Activated B cell treated with CpG ODN at 0.5 μM for 24 hours (primary cell): ENCODE data around the gene AUTS2. TPM values are rescaled to one million over a fixed set of nuclear protein-coding genes. Genes with fewer than 3 reads are reported as not detected.

Source experiments
- ATAC-seq: fragments of 200-7000 bp; cut with Tn5 transposase; one replicate; pipeline ENCODE4 v1.10.0; 2021; ENCODE audit warnings: low read depth, mild to moderate bottlenecking, moderate library complexity
- CTCF ChIA-PET: fragments of 350-600 bp; sonication (Branson Sonifier 250); formaldehyde crosslinking; loops from one replicate; lab custom pipeline; 2021; ENCODE audit warnings: antibody characterized with exemption; lab: Charles Lee
- POLR2A ChIA-PET: fragments of 350-600 bp; sonication (Branson Sonifier 250); formaldehyde crosslinking; loops from one replicate; lab custom pipeline; 2021; ENCODE audit warnings: antibody characterized with exemption; lab: Charles Lee
- DNase-seq: peaks from one replicate; pipeline ENCODE4 v3.0.0; 2022
- H3K27ac Mint-ChIP-seq: one replicate; pipeline ENCODE4 v1.8.0; 2020; ENCODE audit warnings: mixed read lengths
- H3K27me3 Mint-ChIP-seq: one replicate; pipeline ENCODE4 v1.8.0; 2021; ENCODE audit warnings: mixed read lengths
- H3K36me3 Mint-ChIP-seq: one replicate; pipeline ENCODE4 v1.8.0; 2021; ENCODE audit warnings: low read depth, mixed read lengths
- H3K4me1 Mint-ChIP-seq: one replicate; pipeline ENCODE4 v1.8.0; 2021; ENCODE audit warnings: mixed read lengths
- H3K4me3 Mint-ChIP-seq: one replicate; pipeline ENCODE4 v1.8.0; 2020; ENCODE audit warnings: mild to moderate bottlenecking, mixed read lengths
- H3K9me3 Mint-ChIP-seq: one replicate; pipeline ENCODE4 v1.8.0; 2020; ENCODE audit warnings: mixed read lengths
- intact Hi-C: fragments of 100-400 bp; cut with micrococcal nuclease; formaldehyde crosslinking; loops from one replicate; pipeline ENCODE4 v1.15.1; 2024
- total RNA-seq: library from RNA; stranded (reverse); gene quantifications from 2 replicates; pipeline ENCODE4 v1.2.3, GENCODE V29; 2022
- TF ChIP-seq, protein P1 (sequence below): fragments of 200-600 bp; IDR thresholded peaks from one replicate; pipeline ENCODE4 v1.8.0; 2022; ENCODE audit warnings: antibody characterized with exemption, mild to moderate bottlenecking

AUTS2 gene
- total RNA-seq, 1 donor from 2014 or later, result 15.9 TPM

- intact Hi-C loops, result loop anchor here (10.0 kb wide), 1 partner anchor 401 kb away; no protein-coding TSS in a partner anchor
- peaks cover 20% of the 10 kb centered on the region for H3K4me1 Mint-ChIP-seq
- H3K36me3 Mint-ChIP-seq, result peaks cover 15% of the 10 kb centered on the region
- TF ChIP-seq, protein P1, sequence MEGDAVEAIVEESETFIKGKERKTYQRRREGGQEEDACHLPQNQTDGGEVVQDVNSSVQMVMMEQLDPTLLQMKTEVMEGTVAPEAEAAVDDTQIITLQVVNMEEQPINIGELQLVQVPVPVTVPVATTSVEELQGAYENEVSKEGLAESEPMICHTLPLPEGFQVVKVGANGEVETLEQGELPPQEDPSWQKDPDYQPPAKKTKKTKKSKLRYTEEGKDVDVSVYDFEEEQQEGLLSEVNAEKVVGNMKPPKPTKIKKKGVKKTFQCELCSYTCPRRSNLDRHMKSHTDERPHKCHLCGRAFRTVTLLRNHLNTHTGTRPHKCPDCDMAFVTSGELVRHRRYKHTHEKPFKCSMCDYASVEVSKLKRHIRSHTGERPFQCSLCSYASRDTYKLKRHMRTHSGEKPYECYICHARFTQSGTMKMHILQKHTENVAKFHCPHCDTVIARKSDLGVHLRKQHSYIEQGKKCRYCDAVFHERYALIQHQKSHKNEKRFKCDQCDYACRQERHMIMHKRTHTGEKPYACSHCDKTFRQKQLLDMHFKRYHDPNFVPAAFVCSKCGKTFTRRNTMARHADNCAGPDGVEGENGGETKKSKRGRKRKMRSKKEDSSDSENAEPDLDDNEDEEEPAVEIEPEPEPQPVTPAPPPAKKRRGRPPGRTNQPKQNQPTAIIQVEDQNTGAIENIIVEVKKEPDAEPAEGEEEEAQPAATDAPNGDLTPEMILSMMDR, result no peak
- no peak overlapping the region for H3K27ac Mint-ChIP-seq
- CTCF ChIA-PET, result no interaction called here
- DNase-seq (no peak), ATAC-seq (no peak)
- H3K9me3 Mint-ChIP-seq, result no peaks in the 10 kb centered on the region
- no peak overlapping the region for H3K4me3 Mint-ChIP-seq
- POLR2A ChIA-PET, result interaction anchor here (0.6 kb wide), 1 partner anchor 632 kb away, joined by 8 read pairs; no protein-coding TSS in a partner anchor
- H3K27me3 Mint-ChIP-seq, result no peaks in the 10 kb centered on the region
Observed at GRCh38 chr7:69896121-69896520, 297.8 kb downstream of the AUTS2 start.

- Mint-ChIP-seq H3K27ac (no peak overlapping the region), H3K9me3 (no peaks in the 10 kb centered on the region), H3K27me3 (no peaks in the 10 kb centered on the region), H3K36me3 (peaks cover 19% of the 10 kb centered on the region), H3K4me1 (peaks cover 12% of the 10 kb centered on the region), H3K4me3 (no peak overlapping the region)
- DNase-seq (no peak), ATAC-seq (peak; percentile 34)
- POLR2A ChIA-PET, result no interaction called here
- TF ChIP-seq, protein P1, result no peak
- intact Hi-C loops, result loop anchor here (10.0 kb wide), 1 partner anchor 403 kb away; no protein-coding TSS in a partner anchor
- CTCF ChIA-PET, result no interaction called here
Observed at GRCh38 chr7:69898189-69898588, 299.9 kb downstream of the AUTS2 start.

DNA sequence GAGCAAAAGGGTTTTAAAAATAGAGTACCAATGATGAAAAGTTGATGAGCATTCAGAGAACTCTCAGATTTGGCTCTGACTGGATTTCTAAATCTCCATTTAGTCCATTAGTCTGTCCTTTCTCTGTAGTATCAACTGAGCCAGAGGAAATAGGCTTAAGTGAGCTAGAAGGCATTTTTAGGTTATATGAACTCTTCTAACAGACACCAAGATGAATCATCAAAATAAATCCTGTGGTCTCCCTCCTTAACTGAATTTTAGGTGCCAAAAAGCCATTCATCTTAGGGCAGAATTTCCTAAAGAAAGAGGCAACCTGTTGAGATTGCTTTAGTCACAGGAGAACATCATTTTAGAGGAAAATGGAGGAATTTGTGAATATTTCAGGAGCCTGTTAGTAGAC, 305.1 kb downstream of the AUTS2 start:
- peaks cover 40% of the 10 kb centered on the region for H3K4me1 Mint-ChIP-seq
- TF ChIP-seq, protein P1, result no peak
- ATAC-seq, result no peak

DNA sequence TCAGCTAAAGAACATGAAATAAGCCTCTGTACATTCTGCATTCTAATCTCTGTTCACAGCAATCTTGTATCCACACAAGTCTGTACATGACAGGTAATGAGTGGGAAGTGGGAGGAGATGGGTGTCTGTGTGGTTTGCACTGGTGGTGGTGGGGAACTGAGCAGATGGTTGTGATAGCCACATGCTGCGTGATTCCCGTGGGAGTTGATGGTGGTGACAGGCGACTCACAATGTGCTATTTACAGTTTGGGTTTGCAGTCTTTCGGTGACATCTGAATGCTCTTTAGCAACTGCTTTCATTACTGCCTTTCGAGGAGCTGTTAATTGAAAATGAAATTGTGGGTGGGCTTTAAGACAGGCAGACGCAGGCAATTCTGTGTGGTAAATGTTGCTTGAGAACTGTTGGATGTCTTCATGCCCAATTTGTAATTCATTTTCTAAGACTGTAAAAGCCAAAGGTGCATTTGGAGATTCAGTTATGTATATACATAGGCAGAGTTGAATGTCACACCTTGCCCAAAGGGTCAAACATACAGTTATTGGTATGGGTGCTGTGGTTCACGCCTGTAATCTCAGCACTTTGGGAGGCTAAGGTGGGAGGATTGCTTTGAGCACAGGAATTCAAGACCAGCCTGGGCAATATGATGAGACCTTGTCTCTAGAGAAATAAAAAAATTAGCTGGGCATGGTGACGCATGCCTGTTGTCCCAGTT, 308.2 kb downstream of the AUTS2 start:
- intact Hi-C loops, result loop anchor here (10.0 kb wide), 1 partner anchor 788 kb away; no protein-coding TSS in a partner anchor
- Mint-ChIP-seq H3K27me3 (no peaks in the 10 kb centered on the region), H3K4me1 (peaks cover 38% of the 10 kb centered on the region), H3K4me3 (peak overlapping the region; percentile 9), H3K27ac (no peak overlapping the region), H3K9me3 (peaks cover 2% of the 10 kb centered on the region), H3K36me3 (peaks cover 9% of the 10 kb centered on the region)
- no peak for DNase-seq
- TF ChIP-seq, protein P1, result no peak
- CTCF ChIA-PET, result interaction anchor here (0.9 to 1.1 kb wide), 2 partner anchors 82 to 512 kb away, joined by 3 read pairs; no protein-coding TSS in a partner anchor
- POLR2A ChIA-PET, result interaction anchor here (1.0 kb wide), 1 partner anchor 82 kb away, joined by 3 read pairs; no protein-coding TSS in a partner anchor
- ATAC-seq, result peak; percentile 94

More for the DNA sequence above, 305.1 kb downstream of the AUTS2 start:
- POLR2A ChIA-PET, result no interaction called here
- Mint-ChIP-seq H3K27me3 (no peaks in the 10 kb centered on the region), H3K36me3 (peaks cover 19% of the 10 kb centered on the region), H3K4me3 (no peak overlapping the region), H3K9me3 (no peaks in the 10 kb centered on the region), H3K27ac (peak overlapping the region; percentile 3)
- intact Hi-C loops, result loop anchor here (10.0 kb wide), 1 partner anchor 791 kb away; no protein-coding TSS in a partner anchor
- CTCF ChIA-PET, result no interaction called here
- no peak for DNase-seq

DNA sequence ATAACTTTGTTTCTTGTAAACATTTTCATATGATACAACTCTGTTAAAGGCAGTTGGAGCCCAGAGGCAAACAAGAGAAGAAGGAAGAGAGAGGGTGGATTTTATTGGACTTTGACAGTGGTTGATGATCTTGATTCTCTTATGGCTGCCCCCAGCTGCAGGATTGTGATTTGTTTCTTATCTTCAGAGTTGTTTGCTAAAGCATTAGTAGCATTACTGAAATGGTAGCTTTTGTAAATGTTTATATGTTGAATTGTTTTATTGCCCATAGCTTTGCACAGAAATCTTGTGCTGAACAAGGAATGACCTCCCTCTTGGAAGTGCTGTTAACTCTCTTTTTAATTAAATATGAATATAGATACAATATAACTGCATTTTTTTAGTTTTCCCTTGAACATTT, 309.4 kb downstream of the AUTS2 start:
- H3K27me3 Mint-ChIP-seq, result no peaks in the 10 kb centered on the region
- peaks cover 4% of the 10 kb centered on the region for H3K9me3 Mint-ChIP-seq
- H3K4me3 Mint-ChIP-seq, result no peak overlapping the region
- POLR2A ChIA-PET, result no interaction called here
- intact Hi-C loops, result loop anchor here (10.0 kb wide), 1 partner anchor 787 kb away; no protein-coding TSS in a partner anchor
- DNase-seq (no peak), ATAC-seq (no peak)
- no peak overlapping the region for H3K27ac Mint-ChIP-seq
- peaks cover 11% of the 10 kb centered on the region for H3K36me3 Mint-ChIP-seq
- H3K4me1 Mint-ChIP-seq, result peaks cover 41% of the 10 kb centered on the region
- TF ChIP-seq, protein P1, result no peak
- CTCF ChIA-PET, result interaction anchor here (0.6 kb wide), 1 partner anchor 109 kb away, joined by 3 read pairs; no protein-coding TSS in a partner anchor
